A204.1 (cell line): Measurements from ENCODE around the gene ALG12.

Experiments used
- FAIRE-seq: peaks from 2 replicates; lab custom pipeline; 2012; peaks lifted over from hg19 to GRCh38; lab: Jason Lieb, UNC

The ALG12 gene

DNA sequence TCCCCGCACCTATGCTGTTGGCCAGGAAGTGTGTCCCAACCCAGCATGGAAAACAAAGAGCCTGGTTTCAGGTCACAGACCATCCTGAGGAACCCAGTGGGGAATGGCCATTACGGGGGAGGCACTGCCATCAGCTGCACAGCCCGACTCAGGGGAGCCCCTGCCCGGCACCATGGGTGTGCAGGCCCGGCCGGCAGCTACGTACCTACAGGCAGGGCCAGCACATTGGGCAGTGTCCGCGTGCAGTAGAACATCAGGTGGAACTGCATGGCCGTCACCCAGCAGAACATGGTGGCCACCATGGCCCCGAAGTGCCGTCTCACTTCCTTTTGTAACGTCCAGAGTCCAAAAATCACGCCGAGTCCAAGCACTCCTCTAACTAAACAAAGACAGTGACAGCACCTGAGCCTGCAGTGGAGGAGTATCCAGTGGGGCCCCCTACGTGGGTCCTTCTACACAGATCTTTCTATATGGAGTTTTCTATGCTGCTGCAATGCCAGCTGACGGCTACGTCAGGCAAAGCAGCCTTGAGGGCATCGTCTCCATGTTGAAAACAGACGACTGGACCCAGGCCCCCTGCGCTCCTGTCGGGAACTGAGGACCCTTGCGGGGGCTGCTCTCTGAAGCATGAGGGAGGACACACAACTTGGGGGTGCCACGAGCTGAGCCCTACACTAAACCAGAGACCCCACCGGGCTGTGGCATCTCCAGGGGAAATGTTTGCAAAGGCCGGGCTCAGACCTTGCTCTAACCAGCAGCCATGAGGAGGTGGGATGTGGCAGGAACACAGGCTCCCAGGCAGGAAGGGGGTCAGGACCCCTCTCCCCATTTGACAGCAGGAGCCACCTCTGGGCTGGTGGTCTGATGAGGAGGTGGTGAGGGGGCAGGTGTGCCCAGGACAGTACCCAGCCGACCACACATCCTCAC lies 7.7 kb downstream of the ALG12 start:
- no peak for FAIRE-seq

- no peak for FAIRE-seq
These were observed 8.6 kb downstream of the ALG12 start for GRCh38 chr22:49909476-49910205.

DNA sequence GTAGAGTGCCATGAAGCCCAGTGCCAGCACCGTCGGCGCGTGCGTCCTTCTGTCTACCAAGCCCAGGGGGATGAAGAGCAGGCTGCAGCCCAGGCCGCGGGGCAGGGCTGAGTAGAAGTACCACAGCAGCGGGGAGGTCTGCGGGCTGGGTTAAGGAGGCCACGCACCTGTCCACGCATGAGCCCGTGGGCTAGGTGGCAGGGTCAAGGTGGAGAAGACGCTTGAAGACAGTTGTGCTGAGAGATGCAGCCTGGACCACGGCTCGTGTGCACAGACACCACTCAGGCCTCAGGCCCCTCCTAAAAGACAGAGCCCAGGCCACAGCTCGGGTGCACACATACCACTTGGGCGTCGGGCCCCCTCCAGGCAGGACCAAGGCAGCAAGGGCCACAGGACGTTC lies 10.4 kb downstream of the ALG12 start:
- FAIRE-seq: no peak

- no peak for FAIRE-seq
These were observed 11.4 kb downstream of the ALG12 start for GRCh38 chr22:49906799-49907290.

DNA sequence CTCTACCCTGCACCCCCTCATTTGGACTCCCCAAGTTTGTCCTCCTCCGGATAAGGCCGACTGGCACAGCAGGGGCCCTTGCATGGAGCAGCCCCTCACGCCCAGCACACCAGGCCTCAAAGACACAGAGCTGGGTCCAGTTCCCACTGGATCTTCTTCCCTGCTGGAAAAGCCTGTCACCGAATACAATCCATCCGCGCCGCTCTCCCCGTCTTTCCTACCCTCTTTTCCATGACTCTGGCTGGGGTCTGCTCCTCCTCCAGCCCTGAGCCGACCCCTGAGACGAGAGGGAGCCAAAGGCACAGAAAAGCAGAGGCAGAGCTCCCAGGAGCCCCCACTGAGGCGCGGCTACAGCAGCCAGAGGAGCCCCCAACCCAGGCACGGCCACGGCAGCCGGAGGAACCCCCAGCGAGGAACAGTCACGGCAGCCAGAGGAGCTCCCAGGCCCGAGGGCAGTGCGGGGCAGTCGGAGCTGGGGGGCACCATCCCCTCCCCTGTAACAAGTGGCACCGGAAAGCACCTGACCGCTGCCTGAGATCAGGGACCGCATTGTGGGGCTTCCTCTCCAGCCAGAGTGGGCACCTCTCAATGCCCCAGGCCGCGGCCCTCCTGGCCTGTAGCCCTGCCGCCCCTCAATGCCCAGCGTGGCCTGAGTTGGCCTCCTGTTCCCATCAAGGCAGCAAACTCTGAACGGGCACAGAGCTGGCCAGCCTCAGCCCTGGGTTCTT lies 12.0 kb downstream of the ALG12 start:
- no peak for FAIRE-seq

- no peak for FAIRE-seq
These were observed 12.8 kb downstream of the ALG12 start for GRCh38 chr22:49905465-49905864.

DNA sequence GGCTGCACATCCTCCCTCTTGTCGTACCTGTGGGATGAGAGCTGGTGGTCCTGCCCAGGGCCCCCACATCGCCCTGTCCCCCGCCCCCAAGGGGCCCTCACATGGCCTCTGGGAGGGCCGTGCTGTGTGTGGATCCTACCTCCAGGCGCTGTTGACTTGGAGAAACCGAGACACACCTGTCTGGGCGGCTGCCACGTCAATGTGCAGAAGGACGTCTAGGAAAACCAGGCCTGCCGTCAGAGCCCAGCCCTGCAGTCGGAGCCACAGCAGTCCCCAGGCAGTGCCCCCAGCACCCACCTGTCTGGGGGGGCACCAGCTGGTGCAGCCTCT lies 14.2 kb downstream of the ALG12 start:
- FAIRE-seq: no peak

GRCh38 chr22:49903322-49904039 lies 14.8 kb downstream of the ALG12 start:
- no peak for FAIRE-seq

DNA sequence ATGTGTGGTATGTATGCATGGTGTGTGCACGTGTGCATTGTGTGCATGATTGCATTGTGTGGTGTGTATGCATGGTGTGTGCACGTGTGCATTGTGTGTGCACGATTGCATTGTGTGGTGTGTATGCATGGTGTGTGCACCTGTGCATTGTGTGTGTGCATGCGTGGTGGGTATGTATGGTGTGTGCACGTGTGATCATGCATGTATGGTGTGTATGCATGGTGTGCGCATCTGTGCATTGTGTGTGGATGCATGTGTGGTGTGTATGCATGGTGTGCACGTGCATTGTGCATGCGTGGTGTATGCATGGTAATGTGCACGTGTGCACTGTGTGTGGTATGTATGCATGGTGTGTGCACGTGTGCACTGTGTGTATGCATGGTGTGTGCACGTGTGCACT lies 16.8 kb downstream of the ALG12 start:
- no peak for FAIRE-seq

DNA sequence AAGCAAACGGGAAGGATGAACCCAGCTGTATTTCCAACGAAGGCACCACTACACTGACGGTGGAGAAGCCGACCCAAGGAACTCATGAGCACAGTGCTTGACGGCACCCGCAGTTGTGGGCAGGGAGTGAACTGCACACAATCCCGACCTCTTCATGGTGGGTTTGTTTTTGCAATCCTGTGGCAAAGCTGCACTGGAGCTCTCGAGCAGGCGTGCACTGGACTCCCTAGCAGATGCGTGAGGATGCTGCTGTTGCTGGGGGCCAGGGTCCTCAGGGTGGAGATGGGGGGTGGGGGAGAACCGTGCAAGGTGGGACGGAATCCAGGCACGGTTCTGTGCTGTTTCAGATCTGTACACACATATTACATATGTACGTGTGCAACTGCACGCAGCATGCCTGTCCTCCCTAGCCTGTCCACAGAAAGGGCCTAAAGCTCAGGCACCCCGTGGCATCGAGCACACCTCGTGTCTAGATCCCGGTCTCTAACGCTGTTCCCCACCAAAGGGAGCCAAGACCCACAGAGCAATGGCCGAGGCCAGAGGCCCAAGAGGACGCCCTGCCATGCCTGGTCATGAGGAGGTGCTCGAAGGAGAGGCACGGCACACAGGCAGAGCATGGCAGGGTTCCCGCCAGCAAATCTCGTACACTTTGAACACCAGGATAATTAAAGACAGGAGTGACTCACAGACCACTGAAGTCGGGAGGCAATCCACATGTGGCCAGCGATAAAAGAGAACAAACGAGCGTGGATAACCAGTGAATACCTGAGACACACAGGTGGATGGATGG lies 17.6 kb downstream of the ALG12 start:
- FAIRE-seq: no peak

GRCh38 chr22:49899530-49899929 lies 18.7 kb downstream of the ALG12 start:
- FAIRE-seq: no peak

DNA sequence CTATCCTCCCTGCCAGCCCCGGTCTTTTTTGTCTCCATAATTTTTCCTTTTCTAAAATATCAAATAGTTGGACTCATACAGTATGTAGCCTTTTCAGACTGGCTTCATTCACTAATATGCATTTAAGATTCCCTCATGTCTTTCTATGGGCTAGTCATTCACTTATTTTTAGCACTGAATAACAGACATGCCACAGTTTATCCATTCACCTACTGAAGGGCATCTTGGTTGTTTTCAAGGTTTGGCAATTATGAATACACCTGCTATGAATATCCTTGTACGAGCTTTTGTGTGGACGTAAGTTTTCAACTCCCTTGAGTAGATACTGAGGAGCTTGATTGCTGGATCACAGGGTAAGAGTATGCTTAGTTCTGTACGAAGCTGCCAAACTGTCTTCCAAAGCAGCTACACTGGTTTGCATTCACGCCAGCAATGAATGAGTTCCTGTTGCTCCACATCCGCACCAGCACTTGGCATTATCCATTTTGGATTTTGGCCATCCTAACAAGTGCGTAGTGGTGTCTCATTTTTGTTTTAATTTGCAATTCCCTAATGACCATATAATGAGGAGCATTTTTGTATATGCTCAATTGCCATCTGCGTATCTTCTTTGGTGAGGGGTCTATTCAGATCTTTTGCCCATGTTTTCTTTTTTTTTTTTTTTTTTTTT lies 21.1 kb downstream of the ALG12 start:
- no peak for FAIRE-seq

DNA sequence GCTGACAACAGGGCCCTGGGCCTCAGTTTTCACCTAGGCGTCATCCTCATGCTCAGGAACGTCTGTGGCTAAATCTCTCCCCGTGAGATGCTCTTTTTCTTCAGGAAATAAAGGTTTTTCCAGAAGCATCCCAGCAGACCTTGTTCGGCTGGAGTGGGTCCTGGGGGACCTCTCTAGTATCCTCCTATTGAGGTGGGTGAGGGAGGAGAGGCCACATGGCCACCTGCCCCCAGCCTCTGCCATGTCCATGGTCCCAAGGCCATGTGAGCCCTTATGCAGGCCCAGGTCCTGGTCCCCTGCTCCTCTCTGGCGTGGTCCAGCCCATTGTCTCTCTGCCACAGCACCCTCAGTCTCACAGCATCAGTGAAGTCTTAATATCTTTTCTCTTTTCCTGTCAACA lies 22.0 kb downstream of the ALG12 start:
- no peak for FAIRE-seq

DNA sequence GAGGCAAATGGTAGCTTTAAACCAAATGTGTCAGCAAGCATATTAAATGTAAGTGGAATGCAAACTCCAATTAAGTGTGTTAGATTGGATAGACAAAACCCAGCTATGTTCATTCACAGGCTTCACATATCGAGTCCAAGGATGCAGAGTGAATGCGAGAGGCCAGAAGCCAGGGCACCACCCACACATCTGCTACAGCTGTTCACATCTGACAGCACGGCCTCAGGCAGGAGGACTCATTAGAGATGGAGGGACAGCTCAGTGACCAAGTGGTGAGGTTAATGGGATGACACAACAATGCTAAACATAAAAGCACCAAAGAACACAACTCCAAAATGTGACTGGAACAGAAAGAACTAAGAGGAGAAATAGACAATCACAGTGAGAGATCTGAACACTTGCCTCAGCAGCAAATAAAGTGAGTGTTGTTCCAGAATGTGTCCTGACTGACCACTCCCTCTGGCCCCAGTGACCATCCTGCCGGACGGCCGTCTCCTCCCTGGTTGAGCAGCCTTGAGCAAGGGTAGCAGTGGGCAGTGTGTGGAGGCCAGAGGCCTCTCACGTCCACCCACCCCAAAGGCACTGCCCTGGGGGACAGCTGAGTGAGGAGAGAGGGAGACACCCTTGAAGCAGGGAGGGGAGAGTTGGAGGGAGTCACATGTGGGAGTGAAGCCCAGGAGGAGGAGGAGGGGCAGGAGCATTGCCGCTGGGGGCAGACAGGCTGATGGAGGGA lies 23.8 kb downstream of the ALG12 start:
- FAIRE-seq: no peak

DNA sequence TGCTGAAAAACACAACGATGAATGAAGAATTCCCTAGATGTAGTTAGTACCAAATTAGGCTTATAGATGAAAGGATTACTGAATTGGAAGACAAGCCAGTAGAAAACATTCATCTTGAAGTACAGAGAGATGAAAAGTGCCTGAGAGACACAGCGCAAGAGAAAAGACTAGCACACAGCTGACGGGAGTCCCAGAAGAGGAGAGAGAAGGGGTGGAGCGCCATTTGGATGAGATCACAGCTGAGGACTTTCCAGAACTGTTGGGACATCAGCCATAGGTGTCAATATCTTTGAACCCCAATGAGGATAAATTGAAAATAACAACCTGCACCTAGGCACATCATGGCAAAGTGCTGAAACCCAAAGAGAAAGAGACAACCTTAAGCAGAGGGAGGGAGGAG lies 25.2 kb downstream of the ALG12 start:
- FAIRE-seq: no peak

GRCh38 chr22:49892226-49892899 lies 25.9 kb downstream of the ALG12 start:
- FAIRE-seq: no peak

- no peak for FAIRE-seq
These were observed 29.2 kb downstream of the ALG12 start for GRCh38 chr22:49889071-49889470.

- FAIRE-seq: no peak
These were observed 30.5 kb downstream of the ALG12 start for GRCh38 chr22:49887702-49888101.

- no peak for FAIRE-seq
These were observed 31.2 kb downstream of the ALG12 start for GRCh38 chr22:49887064-49887451.
